Peyer's patch (tissue), 4 donors: ENCODE measurements around the gene UMODL1. TPM values are rescaled to one million over a fixed set of nuclear protein-coding genes. Genes with fewer than 3 reads are reported as not detected.

Experiments
- DNase-seq, 3 donors: peaks; one replicate each; pipeline ENCODE4 v3.0.0-alpha.2; 2017 to 2019
- H3K27ac ChIP-seq, 4 donors: fragments of 200-600 bp; sonication (generic); one replicate each; pipeline ENCODE4 v1.5.1; 2016 to 2019
- H3K27me3 ChIP-seq, 2 donors: fragments of 200-600 bp; sonication (generic); one replicate each; pipeline ENCODE4 v1.5.1; 2019
- H3K36me3 ChIP-seq, 3 donors: fragments of 200-600 bp; sonication (generic); one replicate each; pipeline ENCODE4 v1.5.1; 2016 to 2019
- H3K4me1 ChIP-seq, 4 donors: fragments of 200-600 bp; sonication (generic); one replicate each; pipeline ENCODE4 v1.5.1; 2016 to 2019
- H3K4me3 ChIP-seq, 4 donors: fragments of 200-600 bp; sonication (generic); 1 replicate in 3 of 4; 2 replicates in 1 of 4; pipeline ENCODE4 v1.5.1; 2016 to 2019; ENCODE audit warnings: mild to moderate bottlenecking in 1 of 4
- H3K9me3 ChIP-seq, 4 donors: fragments of 200-600 bp; sonication (generic); one replicate each; pipeline ENCODE4 v1.5.1; 2016 to 2019; ENCODE audit warnings: mild to moderate bottlenecking in 1 of 4
- CTCF ChIP-seq, 6 experiments: fragments of 450-650 bp in 4 of 6; fragments of 200-600 bp in 2 of 6; sonication (generic) in 1 of 6; IDR thresholded peaks; one replicate each; pipeline ENCODE4 v1.5.1; 2017 to 2019; ENCODE audit warnings: antibody characterized with exemption in 6 of 6, mild to moderate bottlenecking in 3 of 6, moderate library complexity in 1 of 6
- POLR2A ChIP-seq, 2 donors: fragments of 450-650 bp; IDR thresholded peaks; one replicate each; pipeline ENCODE4 v1.5.1; 2017; ENCODE audit warnings: antibody characterized with exemption in 2 of 2, mild to moderate bottlenecking in 2 of 2, moderate library complexity in 2 of 2
- total RNA-seq, 4 donors: library from RNA; depleted of rRNA; stranded (reverse); fragments of >200 nt; gene quantifications; one replicate each; pipeline ENCODE4 v1.1.0, GENCODE V29; 2016

The UMODL1 gene
- total RNA-seq, 4 donors from 2014 or later = 0.53 to 0.95 (median 0.83) TPM; not detected in 1

- H3K4me3 ChIP-seq = no peak overlapping the region
- H3K36me3 ChIP-seq = no peaks in the 10 kb centered on the region
- no peaks in the 10 kb centered on the region for H3K9me3 ChIP-seq
- H3K4me1 ChIP-seq = peaks cover 0 to 25% (median 0%) of the 10 kb centered on the region in 4 donors
- no peak for TF ChIP-seq CTCF (IDR thresholded peaks at IDR 0.05)
- no peak for TF ChIP-seq POLR2A (IDR thresholded peaks at IDR 0.05)
- DNase-seq = no peak
- H3K27me3 ChIP-seq = no peaks in the 10 kb centered on the region
- no peak overlapping the region for H3K27ac ChIP-seq
Measured at GRCh38 chr21:42092771-42093170, 21.7 kb downstream of the UMODL1 start.

- no peaks in the 10 kb centered on the region for H3K27me3 ChIP-seq
- no peak overlapping the region for H3K27ac ChIP-seq
- TF ChIP-seq CTCF (IDR thresholded peaks at IDR 0.05) = no peak
- no peak for TF ChIP-seq POLR2A (IDR thresholded peaks at IDR 0.05)
- peaks cover 0 to 28% (median 1%) of the 10 kb centered on the region in 4 donors for H3K4me1 ChIP-seq
- no peaks in the 10 kb centered on the region for H3K9me3 ChIP-seq
- H3K36me3 ChIP-seq = no peaks in the 10 kb centered on the region
- no peak for DNase-seq
- H3K4me3 ChIP-seq = no peak overlapping the region
Measured at GRCh38 chr21:42093186-42093585, 22.1 kb downstream of the UMODL1 start.

- no peak for DNase-seq
- H3K27ac ChIP-seq = no peak overlapping the region
- H3K27me3 ChIP-seq = no peaks in the 10 kb centered on the region
- H3K4me3 ChIP-seq = no peak overlapping the region
- H3K4me1 ChIP-seq = peaks cover 0 to 24% (median 2%) of the 10 kb centered on the region in 4 donors
- TF ChIP-seq CTCF (IDR thresholded peaks at IDR 0.05) (no peak), POLR2A (IDR thresholded peaks at IDR 0.05) (no peak)
- H3K36me3 ChIP-seq = no peaks in the 10 kb centered on the region
- no peaks in the 10 kb centered on the region for H3K9me3 ChIP-seq
Measured at GRCh38 chr21:42093991-42094421, 22.9 kb downstream of the UMODL1 start.

GRCh38 chr21:42094811-42095210, 23.7 kb downstream of the UMODL1 start:
- TF ChIP-seq CTCF (IDR thresholded peaks at IDR 0.05) = no peak
- Histone ChIP-seq H3K36me3 (no peaks in the 10 kb centered on the region), H3K4me1 (peaks cover 0 to 15% (median 2%) of the 10 kb centered on the region in 4 donors), H3K9me3 (no peaks in the 10 kb centered on the region), H3K27ac (no peak overlapping the region), H3K27me3 (no peaks in the 10 kb centered on the region), H3K4me3 (no peak overlapping the region)
- no peak for DNase-seq

- H3K9me3 ChIP-seq = no peaks in the 10 kb centered on the region
- H3K4me3 ChIP-seq = no peak overlapping the region
- H3K36me3 ChIP-seq = no peaks in the 10 kb centered on the region
- no peak overlapping the region for H3K27ac ChIP-seq
- H3K27me3 ChIP-seq = no peaks in the 10 kb centered on the region
- DNase-seq = no peak
- TF ChIP-seq POLR2A (IDR thresholded peaks at IDR 0.05) (no peak), CTCF (IDR thresholded peaks at IDR 0.05) (no peak)
- H3K4me1 ChIP-seq = peaks cover 0 to 14% (median 2%) of the 10 kb centered on the region in 4 donors
Measured at GRCh38 chr21:42095581-42095980, 24.5 kb downstream of the UMODL1 start.

- DNase-seq = no peak
- Histone ChIP-seq H3K36me3 (no peaks in the 10 kb centered on the region), H3K27ac (no peak overlapping the region), H3K4me1 (peaks cover 0 to 23% (median 2%) of the 10 kb centered on the region in 4 donors), H3K4me3 (no peak overlapping the region), H3K27me3 (no peaks in the 10 kb centered on the region), H3K9me3 (no peaks in the 10 kb centered on the region)
- TF ChIP-seq CTCF (IDR thresholded peaks at IDR 0.05) (no peak), POLR2A (IDR thresholded peaks at IDR 0.05) (no peak)
Measured at GRCh38 chr21:42096566-42096965, 25.4 kb downstream of the UMODL1 start.
